Mucosa of gallbladder (tissue), 1 donor: ENCODE measurements around the gene TXNRD2. TPM values are rescaled to one million over a fixed set of nuclear protein-coding genes. Genes with fewer than 3 reads are reported as not detected.

Source experiments
- DNase-seq: peaks from one replicate; pipeline ENCODE4 v3.0.0-alpha.2; 2020; ENCODE audit warnings: low spot score
- total RNA-seq: library from RNA; stranded (reverse); gene quantifications from one replicate; pipeline ENCODE4 v1.2.1, GENCODE V29; 2021
- donor health status: DM: no; HTN: no; CAD: no.

The TXNRD2 gene
- total RNA-seq, 1 donor from 2014 or later, result 26.9 TPM

DNA sequence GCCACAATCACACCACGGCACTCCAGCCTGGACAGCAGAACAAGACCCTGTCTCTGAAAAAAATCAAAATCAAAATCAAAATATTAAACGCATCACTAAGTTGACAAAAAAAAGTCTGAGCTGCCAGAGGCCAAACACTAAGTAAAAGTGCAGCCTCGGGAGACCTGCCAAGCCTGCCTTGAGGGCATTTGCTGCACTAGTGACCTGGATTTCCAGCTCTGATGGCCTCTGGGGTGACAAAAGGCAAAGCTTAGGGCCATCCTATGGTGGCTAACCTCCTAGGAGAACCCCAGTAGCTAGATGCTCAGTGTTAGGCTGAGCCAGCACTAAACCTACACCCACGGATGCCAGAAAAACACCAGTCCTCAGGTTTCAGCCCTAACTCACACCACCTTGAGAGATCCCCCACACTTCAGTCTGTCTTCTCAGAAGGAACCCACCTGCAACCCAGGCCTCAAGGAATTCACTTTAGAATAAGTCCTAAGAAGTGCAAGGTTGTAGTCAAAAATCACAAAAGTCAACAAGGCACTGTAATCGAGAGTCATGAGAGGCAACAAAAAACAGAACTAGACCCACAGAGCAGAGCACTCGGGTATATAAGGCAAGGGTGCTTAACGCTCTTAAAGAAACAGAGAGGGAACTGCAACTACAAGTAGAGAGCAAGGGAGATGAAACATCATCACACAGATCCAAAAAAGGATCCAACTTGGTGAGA lies 115.6 kb downstream of the TXNRD2 start:
- no peak for DNase-seq

Other genes with a start within 250 kb of the TXNRD2 start
- gene SEPTIN5, start 227.3 kb downstream of the TXNRD2 start, total RNA-seq, result 20.5 TPM
- 5.4 TPM for gene GP1BB, start 218.3 kb downstream of the TXNRD2 start, total RNA-seq
- gene TBX1, start 181.0 kb downstream of the TXNRD2 start, total RNA-seq, result 3.9 TPM
- 6.2 TPM for gene GNB1L, start 86.9 kb downstream of the TXNRD2 start, total RNA-seq
- gene RTL10, start 86.9 kb downstream of the TXNRD2 start, total RNA-seq, result 18.4 TPM
- gene COMT, start within 50 bp of the TXNRD2 start, total RNA-seq, result 214 TPM
- 44.3 TPM for gene ARVCF, start 75.0 kb upstream of the TXNRD2 start, total RNA-seq
- 39.4 TPM for gene TANGO2, start 79.3 kb upstream of the TXNRD2 start, total RNA-seq
- 38.2 TPM for gene DGCR8, start 138.4 kb upstream of the TXNRD2 start, total RNA-seq
- 62.6 TPM for gene RANBP1, start 174.3 kb upstream of the TXNRD2 start, total RNA-seq
- 67.1 TPM for gene TRMT2A, start 175.4 kb upstream of the TXNRD2 start, total RNA-seq
- 64.8 TPM for gene ZDHHC8, start 190.0 kb upstream of the TXNRD2 start, total RNA-seq
- 0.83 TPM for gene CCDC188, start 209.2 kb upstream of the TXNRD2 start, total RNA-seq